SK-N-SH treated with all-trans-retinoic acid at 6 μM for 48 hours (cell line): ENCODE measurements around the gene DPYSL4.

Experiments used
- ARNTL ChIP-seq: fragments of 450-650 bp; formaldehyde crosslinking; IDR thresholded peaks from 2 replicates; pipeline ENCODE4 v1.5.0; 2020; ENCODE audit warnings: low read depth, mild to moderate bottlenecking, moderate library complexity, borderline replicate concordance
- CSDC2 ChIP-seq: fragments of 250-450 bp; sonication (Bioruptor Pico); IDR thresholded peaks from 2 replicates; pipeline ENCODE4 v1.5.0; 2020; ENCODE audit warnings: mild to moderate bottlenecking, moderate library complexity
- ESRRG ChIP-seq: fragments of 250-450 bp; sonication (Bioruptor Pico); IDR thresholded peaks from 2 replicates; pipeline ENCODE4 v1.6.1; 2021; ENCODE audit warnings: mild to moderate bottlenecking
- GLIS3 ChIP-seq: fragments of 250-450 bp; sonication (Bioruptor Pico); IDR thresholded peaks from 2 replicates; pipeline ENCODE4 v1.5.0; 2020; ENCODE audit warnings: mild to moderate bottlenecking, moderate library complexity
- ISL1 ChIP-seq: fragments of 250-450 bp; sonication (Bioruptor Pico); IDR thresholded peaks from 2 replicates; pipeline ENCODE4 v2.1.2; 2022; ENCODE audit warnings: mild to moderate bottlenecking, moderate library complexity
- RARB ChIP-seq: fragments of 250-450 bp; sonication (Bioruptor Pico); IDR thresholded peaks from 2 replicates; pipeline ENCODE4 v1.8.0; 2021; ENCODE audit warnings: mild to moderate bottlenecking, moderate library complexity
- TOX ChIP-seq: fragments of 250-450 bp; sonication (Bioruptor Pico); IDR thresholded peaks from 2 replicates; pipeline ENCODE4 v1.8.0; 2021; ENCODE audit warnings: mild to moderate bottlenecking, moderate library complexity, borderline replicate concordance
- ZFP30 ChIP-seq: fragments of 450-650 bp; formaldehyde crosslinking; IDR thresholded peaks from 2 replicates; pipeline ENCODE4 v1.5.0; 2022; ENCODE audit warnings: mild to moderate bottlenecking, moderate library complexity
- ZNF8 ChIP-seq: fragments of 450-650 bp; formaldehyde crosslinking; IDR thresholded peaks from 2 replicates; pipeline ENCODE4 v1.5.0; 2020; ENCODE audit warnings: mild to moderate bottlenecking, moderate library complexity
- TF ChIP-seq, protein P1 (sequence below): fragments of 250-450 bp; sonication (Bioruptor Pico); IDR thresholded peaks from 2 replicates; pipeline ENCODE4 v1.8.0; 2020; ENCODE audit warnings: mild to moderate bottlenecking, moderate library complexity, borderline replicate concordance
- TF ChIP-seq, protein P2 (sequence below): fragments of 250-450 bp; sonication (Bioruptor Pico); IDR thresholded peaks from 2 replicates; pipeline ENCODE4 v1.5.0; 2020; ENCODE audit warnings: mild to moderate bottlenecking, moderate library complexity
- TF ChIP-seq, protein P3 (sequence below): fragments of 250-450 bp; sonication (Bioruptor Pico); IDR thresholded peaks from 2 replicates; pipeline ENCODE4 v1.8.0; 2021; ENCODE audit warnings: low read depth, mild to moderate bottlenecking, moderate library complexity, borderline replicate concordance

DNA sequence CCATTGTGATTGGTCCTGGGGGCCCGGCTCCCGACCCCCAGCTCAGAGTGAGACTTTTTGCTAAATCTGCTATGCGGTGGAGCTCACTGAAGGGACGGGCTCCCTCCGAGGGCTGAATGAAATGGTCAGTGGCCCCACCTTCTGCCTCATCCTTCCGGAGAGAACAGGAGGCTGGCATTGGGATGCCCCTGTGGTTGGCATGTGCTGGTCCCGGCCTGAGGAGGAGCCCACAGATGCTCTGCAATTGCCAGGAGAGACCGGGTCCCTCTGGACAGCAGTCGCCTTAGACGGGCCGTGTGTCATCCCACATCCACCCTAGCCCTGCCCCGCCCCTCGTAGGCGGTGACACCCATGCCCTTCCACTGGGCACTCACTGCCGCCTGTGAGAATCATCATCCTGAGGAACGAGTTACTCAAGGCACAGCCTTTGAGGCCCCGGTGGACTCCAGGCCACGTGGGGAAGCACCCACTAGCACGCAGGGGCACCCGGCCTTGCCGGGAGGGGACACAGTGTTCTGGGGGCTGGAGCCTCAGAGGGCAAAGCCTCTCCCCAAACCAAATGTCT, 21.2 kb upstream of the DPYSL4 start:
- TF ChIP-seq RARB (CRISPR knock-in tag) (no peak), ARNTL (CRISPR knock-in tag) (no peak), TOX (no peak), ESRRG (CRISPR knock-in tag) (no peak), ZNF8 (CRISPR knock-in tag) (no peak), ISL1 (no peak), GLIS3 (no peak), ZFP30 (CRISPR knock-in tag) (no peak), CSDC2 (CRISPR knock-in tag) (no peak)
- TF ChIP-seq, protein P1, sequence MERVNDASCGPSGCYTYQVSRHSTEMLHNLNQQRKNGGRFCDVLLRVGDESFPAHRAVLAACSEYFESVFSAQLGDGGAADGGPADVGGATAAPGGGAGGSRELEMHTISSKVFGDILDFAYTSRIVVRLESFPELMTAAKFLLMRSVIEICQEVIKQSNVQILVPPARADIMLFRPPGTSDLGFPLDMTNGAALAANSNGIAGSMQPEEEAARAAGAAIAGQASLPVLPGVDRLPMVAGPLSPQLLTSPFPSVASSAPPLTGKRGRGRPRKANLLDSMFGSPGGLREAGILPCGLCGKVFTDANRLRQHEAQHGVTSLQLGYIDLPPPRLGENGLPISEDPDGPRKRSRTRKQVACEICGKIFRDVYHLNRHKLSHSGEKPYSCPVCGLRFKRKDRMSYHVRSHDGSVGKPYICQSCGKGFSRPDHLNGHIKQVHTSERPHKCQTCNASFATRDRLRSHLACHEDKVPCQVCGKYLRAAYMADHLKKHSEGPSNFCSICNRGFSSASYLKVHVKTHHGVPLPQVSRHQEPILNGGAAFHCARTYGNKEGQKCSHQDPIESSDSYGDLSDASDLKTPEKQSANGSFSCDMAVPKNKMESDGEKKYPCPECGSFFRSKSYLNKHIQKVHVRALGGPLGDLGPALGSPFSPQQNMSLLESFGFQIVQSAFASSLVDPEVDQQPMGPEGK (CRISPR knock-in tag), result no peak
- TF ChIP-seq, protein P2, sequence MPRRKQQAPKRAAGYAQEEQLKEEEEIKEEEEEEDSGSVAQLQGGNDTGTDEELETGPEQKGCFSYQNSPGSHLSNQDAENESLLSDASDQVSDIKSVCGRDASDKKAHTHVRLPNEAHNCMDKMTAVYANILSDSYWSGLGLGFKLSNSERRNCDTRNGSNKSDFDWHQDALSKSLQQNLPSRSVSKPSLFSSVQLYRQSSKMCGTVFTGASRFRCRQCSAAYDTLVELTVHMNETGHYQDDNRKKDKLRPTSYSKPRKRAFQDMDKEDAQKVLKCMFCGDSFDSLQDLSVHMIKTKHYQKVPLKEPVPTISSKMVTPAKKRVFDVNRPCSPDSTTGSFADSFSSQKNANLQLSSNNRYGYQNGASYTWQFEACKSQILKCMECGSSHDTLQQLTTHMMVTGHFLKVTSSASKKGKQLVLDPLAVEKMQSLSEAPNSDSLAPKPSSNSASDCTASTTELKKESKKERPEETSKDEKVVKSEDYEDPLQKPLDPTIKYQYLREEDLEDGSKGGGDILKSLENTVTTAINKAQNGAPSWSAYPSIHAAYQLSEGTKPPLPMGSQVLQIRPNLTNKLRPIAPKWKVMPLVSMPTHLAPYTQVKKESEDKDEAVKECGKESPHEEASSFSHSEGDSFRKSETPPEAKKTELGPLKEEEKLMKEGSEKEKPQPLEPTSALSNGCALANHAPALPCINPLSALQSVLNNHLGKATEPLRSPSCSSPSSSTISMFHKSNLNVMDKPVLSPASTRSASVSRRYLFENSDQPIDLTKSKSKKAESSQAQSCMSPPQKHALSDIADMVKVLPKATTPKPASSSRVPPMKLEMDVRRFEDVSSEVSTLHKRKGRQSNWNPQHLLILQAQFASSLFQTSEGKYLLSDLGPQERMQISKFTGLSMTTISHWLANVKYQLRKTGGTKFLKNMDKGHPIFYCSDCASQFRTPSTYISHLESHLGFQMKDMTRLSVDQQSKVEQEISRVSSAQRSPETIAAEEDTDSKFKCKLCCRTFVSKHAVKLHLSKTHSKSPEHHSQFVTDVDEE (CRISPR knock-in tag), result no peak
- TF ChIP-seq, protein P3, sequence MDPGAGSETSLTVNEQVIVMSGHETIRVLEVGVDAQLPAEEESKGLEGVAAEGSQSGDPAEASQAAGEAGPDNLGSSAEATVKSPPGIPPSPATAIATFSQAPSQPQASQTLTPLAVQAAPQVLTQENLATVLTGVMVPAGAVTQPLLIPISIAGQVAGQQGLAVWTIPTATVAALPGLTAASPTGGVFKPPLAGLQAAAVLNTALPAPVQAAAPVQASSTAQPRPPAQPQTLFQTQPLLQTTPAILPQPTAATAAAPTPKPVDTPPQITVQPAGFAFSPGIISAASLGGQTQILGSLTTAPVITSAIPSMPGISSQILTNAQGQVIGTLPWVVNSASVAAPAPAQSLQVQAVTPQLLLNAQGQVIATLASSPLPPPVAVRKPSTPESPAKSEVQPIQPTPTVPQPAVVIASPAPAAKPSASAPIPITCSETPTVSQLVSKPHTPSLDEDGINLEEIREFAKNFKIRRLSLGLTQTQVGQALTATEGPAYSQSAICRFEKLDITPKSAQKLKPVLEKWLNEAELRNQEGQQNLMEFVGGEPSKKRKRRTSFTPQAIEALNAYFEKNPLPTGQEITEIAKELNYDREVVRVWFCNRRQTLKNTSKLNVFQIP (CRISPR knock-in tag), result no peak
